K562 (cell line): ENCODE data around the gene SOS1. TPM values are rescaled to one million over a fixed set of nuclear protein-coding genes. Genes with fewer than 3 reads are reported as not detected.
A peak's percentile ranks its signal among the peaks of the same experiment; 100 is the strongest.

Experiments used
- AFF1 ChIP-seq, 2 experiments: fragments of 450-650 bp; IDR thresholded peaks; 2 replicates each; pipeline ENCODE4 v1.6.1; 2018; ENCODE audit warnings: mild to moderate bottlenecking in 2 of 2, low read depth in 1 of 2; ENCODE audit not compliant: partially characterized antibody in 2 of 2
- BCOR ChIP-seq: fragments of 450-650 bp; IDR thresholded peaks from 2 replicates; pipeline ENCODE4 v1.6.1; 2016
- CCAR2 ChIP-seq: fragments of 200-400 bp; formaldehyde crosslinking; IDR thresholded peaks from 2 replicates; pipeline ENCODE4 v1.6.1; 2017; ENCODE audit warnings: mild to moderate bottlenecking, low read depth, low read length
- CREB3L1 ChIP-seq: fragments of 450-650 bp; IDR thresholded peaks from 2 replicates; pipeline ENCODE4 v1.6.1; 2014; ENCODE audit warnings: low read depth, mild to moderate bottlenecking, moderate library complexity, borderline replicate concordance
- DIDO1 ChIP-seq: fragments of 450-650 bp; IDR thresholded peaks from 2 replicates; pipeline ENCODE4 v1.6.1; 2016; ENCODE audit warnings: low read depth, missing biosample characterization, missing genetic modification characterization
- DPF2 ChIP-seq: fragments of 450-650 bp; IDR thresholded peaks from 2 replicates; pipeline ENCODE4 v1.6.1; 2016
- HES1 ChIP-seq: fragments of 450-650 bp; IDR thresholded peaks from 2 replicates; pipeline ENCODE4 v1.6.1; 2016; ENCODE audit warnings: low read depth, mild to moderate bottlenecking, moderate library complexity
- HIVEP1 ChIP-seq: fragments of 250-450 bp; sonication (Bioruptor Pico); IDR thresholded peaks from 2 replicates; pipeline ENCODE4 v1.4.0; 2020; ENCODE audit warnings: mild to moderate bottlenecking
- MAX ChIP-seq: sonication (generic); formaldehyde crosslinking; IDR thresholded peaks from 2 replicates; pipeline ENCODE4 v1.9.0; 2022; ENCODE audit warnings: mild to moderate bottlenecking, missing genetic modification reagents
- MCM2 ChIP-seq: fragments of 450-650 bp; IDR thresholded peaks from 2 replicates; pipeline ENCODE4 v1.6.1; 2017; ENCODE audit warnings: low read depth, mild to moderate bottlenecking
- MIER1 ChIP-seq: fragments of 450-650 bp; IDR thresholded peaks from 2 replicates; pipeline ENCODE4 v1.6.1; 2016; ENCODE audit warnings: antibody characterized with exemption, mild to moderate bottlenecking, low read depth
- NRF1 ChIP-seq, 2 experiments: fragments of 450-650 bp; IDR thresholded peaks in 1 of 2; conservative IDR thresholded peaks in 1 of 2; 2 replicates each; pipeline ENCODE4 v1.6.1; 2014; ENCODE audit warnings: mild to moderate bottlenecking in 2 of 2
- PHB2 ChIP-seq: fragments of 450-650 bp; IDR thresholded peaks from 2 replicates; pipeline ENCODE4 v1.6.1; 2017; ENCODE audit warnings: low read depth
- POLR3G ChIP-seq: IDR thresholded peaks from 2 replicates; pipeline ENCODE4 v1.6.1; 2011; ENCODE audit not compliant: insufficient read length, insufficient replicate concordance; ENCODE audit errors: extremely low read depth
- PRPF4 ChIP-seq: fragments of 200-400 bp; formaldehyde crosslinking; IDR thresholded peaks from one replicate; pipeline ENCODE4 v1.6.1; 2017; ENCODE audit warnings: low read length, low read depth, mild to moderate bottlenecking; ENCODE audit not compliant: insufficient read depth, poor library complexity, severe bottlenecking
- SIRT6 ChIP-seq: IDR thresholded peaks from one replicate; pipeline ENCODE4 v1.6.1; 2012; ENCODE audit warnings: low read depth, mild to moderate bottlenecking, control low read depth, inconsistent platforms, low read length, moderate library complexity
- SMARCA5 ChIP-seq: fragments of 450-650 bp; IDR thresholded peaks from 2 replicates; pipeline ENCODE4 v1.6.1; 2016
- SNIP1 ChIP-seq: fragments of 450-650 bp; IDR thresholded peaks from 2 replicates; pipeline ENCODE4 v1.7.1; 2017; ENCODE audit warnings: low read depth, mild to moderate bottlenecking
- TSC22D4 ChIP-seq: fragments of 450-650 bp; IDR thresholded peaks from 2 replicates; pipeline ENCODE4 v1.6.1; 2016; ENCODE audit warnings: missing genetic modification characterization, missing biosample characterization, control low read depth
- U2AF1 ChIP-seq: fragments of 200-400 bp; formaldehyde crosslinking; optimal IDR thresholded peaks from 2 replicates; pipeline ENCODE3; 2017; ENCODE audit warnings: mild to moderate bottlenecking, low read depth, low read length, moderate library complexity
- ZNF212 ChIP-seq: fragments of 450-650 bp; formaldehyde crosslinking; IDR thresholded peaks from 2 replicates; pipeline ENCODE4 v1.4.0; 2020; ENCODE audit warnings: mild to moderate bottlenecking
- ZNF449 ChIP-seq: fragments of 250-450 bp; sonication (Bioruptor Pico); IDR thresholded peaks from 2 replicates; pipeline ENCODE4 v1.8.0; 2022; ENCODE audit warnings: moderate library complexity, mild to moderate bottlenecking, inconsistent platforms
- ZNF586 ChIP-seq: fragments of 450-650 bp; formaldehyde crosslinking; conservative IDR thresholded peaks from 2 replicates; pipeline ENCODE4 v1.4.0; 2020; ENCODE audit warnings: mild to moderate bottlenecking, moderate library complexity
- polyA plus RNA-seq, 8 experiments: library from polyadenylated mRNA; depleted of rRNA in 4 of 8; stranded (reverse) in 5 of 8; unstranded in 3 of 8; fragments of >200 nt; fragmentation: Nextera tagmentation in 2 of 8; fragmentation: Illumina TruSeq in 1 of 8; extraction: Ambion mirVana in 2 of 8; extraction: Trizol in 1 of 8; gene quantifications; 2 replicates each; pipeline versions ENCODE4 v1.2.1 to v1.2.3, GENCODE V29; 2011 to 2014; ENCODE audit warnings: inconsistent platforms in 1 of 8, missing spikeins in 1 of 8
- total RNA-seq, 7 experiments: library from RNA; depleted of rRNA in 6 of 7; stranded (reverse); fragments of >200 nt in 6 of 7; fragmentation: Illumina TruSeq in 2 of 7; extraction: Trizol in 2 of 7; gene quantifications; 2 replicates each; pipeline versions ENCODE4 v1.2.1 to v1.2.3, GENCODE V29; 2011 to 2021; ENCODE audit warnings: low replicate concordance in 1 of 7

Gene SOS1
- total and polyA plus RNA-seq, 9 of the 15 experiments (the other 6 are each of a cell fraction or from before 2014, with no cell fraction given) = 2.5 to 27.1 (median 16.3) TPM

- peak in 1 of 2 experiments; percentile 34 for TF ChIP-seq AFF1 (IDR thresholded peaks at IDR 0.05; ENCODE audit: low read depth in 1 of 2, partially characterized antibody in 2 of 2)
- no peak for TF ChIP-seq HES1
- no peak for TF ChIP-seq BCOR
- no peak for TF ChIP-seq TSC22D4 (tag)
- TF ChIP-seq ZNF212 (CRISPR knock-in tag) = no peak
- TF ChIP-seq ZNF449 (CRISPR knock-in tag) = no peak
- no peak for TF ChIP-seq CCAR2
- no peak; the same call in 1 of the 2 replicates for TF ChIP-seq CREB3L1
- TF ChIP-seq HIVEP1 = no peak
- no peak for TF ChIP-seq POLR3G
- 0 out of 2 replicates have a peak, but pooled peaks have one; percentile 14 for TF ChIP-seq PHB2
- no peak for TF ChIP-seq ZNF586
- no peak for TF ChIP-seq MIER1
- peak; percentile 33; the same call in 1 of the 2 replicates for TF ChIP-seq DPF2
- no peak for TF ChIP-seq MCM2
- TF ChIP-seq DIDO1 = no peak
- TF ChIP-seq PRPF4 = no peak
- TF ChIP-seq U2AF1 = no peak
- no peak for TF ChIP-seq NRF1 (conservative IDR thresholded peaks at IDR 0.05 in 1 of 2, IDR thresholded peaks at IDR 0.05 in 1 of 2)
- 0 out of 2 replicates have a peak, but pooled peaks have one; percentile 42 for TF ChIP-seq SMARCA5
- TF ChIP-seq SIRT6 = no peak
- TF ChIP-seq SNIP1 = no peak; the same call in 1 of the 2 replicates
- TF ChIP-seq MAX = no peak
These were observed 3.9 kb upstream of the SOS1 start (continued) for GRCh38 chr2:39124746-39125057.
